H1 (cell line): Measurements from ENCODE around the gene SMARCB1. TPM values are rescaled to one million over a fixed set of nuclear protein-coding genes. Genes with fewer than 3 reads are reported as not detected.

ENCODE experiments used
- KDM1A ChIP-seq: fragments of 200-600, 300-600 bp; sonication (generic); IDR thresholded peaks from 2 replicates; pipeline ENCODE4 v1.7.1; 2016; ENCODE audit warnings: mild to moderate bottlenecking, low read length, borderline replicate concordance
- MAX ChIP-seq: IDR thresholded peaks from 2 replicates; pipeline ENCODE4 v1.6.1; 2012; ENCODE audit warnings: inconsistent platforms
- RXRA ChIP-seq: IDR thresholded peaks from 2 replicates; pipeline ENCODE4 v1.6.1; 2011; ENCODE audit warnings: low read depth, mild to moderate bottlenecking, low read length, moderate library complexity; ENCODE audit not compliant: insufficient read depth
- TAF1 ChIP-seq: IDR thresholded peaks from 2 replicates; pipeline ENCODE4 v1.6.1; 2011; ENCODE audit warnings: mild to moderate bottlenecking, low read depth, low read length
- polyA plus RNA-seq, 7 experiments: library from polyadenylated mRNA; depleted of rRNA in 3 of 7; stranded (reverse) in 5 of 7; unstranded in 2 of 7; fragments of >200 nt in 5 of 7; fragments of 200-250 nt in 2 of 7; gene quantifications; 1 replicate in 5 of 7; 2 replicates in 1 of 7; 4 replicates in 1 of 7; pipeline versions ENCODE4 v1.2.1 to v1.2.3, GENCODE V29; 2011 to 2013; ENCODE audit warnings: missing spikeins in 2 of 7, mixed read lengths in 2 of 7
- total RNA-seq: library from RNA; stranded (reverse); fragmentation: NEBNext Ultra II Directional; extraction: Animal tissue kit (Norgen Biotek cat#: 25700); gene quantifications from 2 replicates; pipeline ENCODE4 v1.2.1, GENCODE V29; 2021

The SMARCB1 gene
- total and polyA plus RNA-seq, 2 of the 8 experiments (the other 6 are each of a cell fraction or from before 2014, with no cell fraction given): 116 to 145 TPM

DNA sequence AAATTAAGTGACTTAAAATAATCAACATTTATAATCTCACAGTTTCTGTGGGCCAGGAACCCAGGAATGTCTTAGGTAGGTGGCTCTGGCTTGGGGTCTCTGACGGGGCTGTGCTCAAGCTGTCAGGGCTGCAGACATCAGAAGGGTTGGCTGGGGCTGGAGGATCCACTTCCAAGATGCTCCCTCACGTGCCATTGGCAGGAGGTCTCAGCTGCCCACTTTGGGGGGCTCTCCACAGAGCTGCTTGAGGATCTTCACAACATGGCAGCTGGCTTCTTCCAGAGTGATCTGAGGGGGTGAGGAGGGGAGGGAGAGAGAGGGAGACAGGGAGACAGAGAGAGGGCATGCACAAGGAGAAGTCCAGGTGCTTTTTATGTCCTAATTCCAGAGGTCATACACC is 89.0 kb downstream of the SMARCB1 start (continued):
- TF ChIP-seq TAF1 (no peak), MAX (no peak), KDM1A (no peak), RXRA (no peak)
